GM18508 (cell line): ENCODE results near the gene VAC14.
"Not testable (repeated sequence)": the region's sequence is repeated elsewhere in the genome, so short reads cannot be mapped to it uniquely, and the experiment has no call there.

ENCODE experiments used
- ATAC-seq: cut with Tn5 transposase; IDR thresholded peaks from one replicate; pipeline ENCODE4 v1.9.1; 2021; ENCODE audit warnings: moderate number of reproducible peaks; ENCODE audit not compliant: insufficient read depth, unreplicated experiment

Gene VAC14

GRCh38 chr16:70653809-70654771 is 146.9 kb downstream of the VAC14 start:
- ATAC-seq = no peak

GRCh38 chr16:70653406-70653805 is 147.6 kb downstream of the VAC14 start:
- no peak for ATAC-seq

DNA sequence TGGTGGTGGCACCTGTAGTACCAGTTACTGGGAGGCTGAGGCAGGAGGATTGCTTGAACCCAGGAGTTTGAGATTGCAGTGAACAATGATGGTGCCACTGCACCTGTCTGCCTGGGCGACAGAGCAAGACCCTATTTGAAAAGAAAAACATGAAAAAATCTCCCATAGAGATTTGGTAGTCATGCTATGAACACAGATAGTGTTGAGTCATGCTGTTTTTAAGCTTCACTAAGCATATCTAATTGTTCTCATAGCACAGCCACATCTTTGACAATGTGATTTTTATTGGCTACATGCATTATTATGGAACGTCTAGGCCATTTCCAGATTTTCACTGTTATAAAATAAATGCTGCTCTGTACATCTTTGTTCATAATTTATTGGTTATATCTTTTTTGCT is 148.6 kb downstream of the VAC14 start:
- no peak for ATAC-seq

GRCh38 chr16:70651524-70651923 is 149.4 kb downstream of the VAC14 start:
- ATAC-seq = no peak

- no peak for ATAC-seq
These were observed 150.7 kb downstream of the VAC14 start for GRCh38 chr16:70650216-70650615.

- ATAC-seq = no peak
These were observed 151.7 kb downstream of the VAC14 start for GRCh38 chr16:70649300-70649699.

DNA sequence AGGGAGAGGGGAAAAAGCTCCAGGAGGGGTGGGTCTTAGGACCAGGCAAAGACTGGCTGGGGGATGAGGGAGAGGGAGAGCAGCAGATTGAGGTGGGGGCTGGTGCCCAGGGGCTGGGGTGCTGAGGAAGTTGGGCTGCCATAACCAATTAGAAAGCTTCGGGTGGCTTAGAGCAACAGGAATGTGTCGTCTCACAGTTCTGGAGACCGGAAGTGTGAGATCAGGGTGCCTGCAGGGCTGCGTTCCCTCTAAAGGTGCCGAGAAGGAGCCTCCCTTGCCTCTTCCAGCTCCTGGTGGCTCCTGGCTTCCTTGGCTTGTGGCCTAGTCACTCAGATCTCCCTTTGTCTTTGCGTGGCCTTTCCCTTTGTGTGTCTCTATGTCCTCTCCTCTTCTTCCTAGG is 152.4 kb downstream of the VAC14 start:
- ATAC-seq = no peak

DNA sequence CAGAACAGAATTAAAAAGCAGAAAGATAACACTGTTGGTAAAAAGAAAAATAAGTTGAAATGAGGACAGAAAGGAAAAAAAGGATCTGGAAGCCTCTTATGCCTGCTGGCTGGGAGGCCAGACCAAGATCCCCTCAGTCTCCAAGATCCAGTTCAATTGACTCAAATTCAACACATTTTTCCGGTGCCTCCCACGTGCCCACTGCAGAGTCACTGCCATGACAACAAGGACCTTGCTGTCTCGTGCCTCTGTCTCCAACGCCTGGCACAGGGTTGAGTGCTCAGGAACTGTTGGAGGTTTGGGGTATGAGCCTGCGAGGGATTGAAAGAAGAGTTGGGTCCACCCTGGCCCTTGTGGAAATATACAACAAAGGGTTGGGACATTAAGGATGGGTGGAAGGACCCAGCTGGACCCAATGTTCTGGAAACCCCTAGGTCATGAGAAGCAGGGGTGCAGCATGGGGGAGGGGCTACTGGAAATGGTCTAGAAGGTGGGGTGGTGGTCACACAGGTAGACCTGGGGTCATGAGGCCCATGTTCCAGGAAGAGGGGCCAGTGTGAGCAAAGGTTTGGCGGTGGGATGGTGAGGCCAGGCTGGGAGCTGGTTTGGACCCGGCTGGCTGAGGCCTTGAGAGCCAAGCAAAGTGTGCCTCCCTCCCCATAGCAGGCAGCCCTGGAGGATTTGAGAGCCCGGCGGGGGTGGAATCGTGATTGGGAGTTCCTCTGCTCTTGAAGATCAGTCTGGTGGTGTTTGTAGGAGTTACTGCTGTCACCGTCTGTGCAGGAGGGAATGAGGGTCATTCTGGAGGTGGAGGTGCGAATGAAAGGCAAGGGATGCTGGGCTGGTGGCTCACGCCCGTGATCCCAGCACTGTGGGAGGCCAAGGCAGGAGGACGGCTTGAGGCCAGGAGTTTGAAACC is 153.3 kb downstream of the VAC14 start:
- ATAC-seq = no peak

- no peak for ATAC-seq
These were observed 154.4 kb downstream of the VAC14 start, which contains the start of gene IL34 for GRCh38 chr16:70646260-70647241. TSS of gene IL34 (plus strand) at chr16:70646559. CDS start at chr16:70646948, 389 bp downstream.

DNA sequence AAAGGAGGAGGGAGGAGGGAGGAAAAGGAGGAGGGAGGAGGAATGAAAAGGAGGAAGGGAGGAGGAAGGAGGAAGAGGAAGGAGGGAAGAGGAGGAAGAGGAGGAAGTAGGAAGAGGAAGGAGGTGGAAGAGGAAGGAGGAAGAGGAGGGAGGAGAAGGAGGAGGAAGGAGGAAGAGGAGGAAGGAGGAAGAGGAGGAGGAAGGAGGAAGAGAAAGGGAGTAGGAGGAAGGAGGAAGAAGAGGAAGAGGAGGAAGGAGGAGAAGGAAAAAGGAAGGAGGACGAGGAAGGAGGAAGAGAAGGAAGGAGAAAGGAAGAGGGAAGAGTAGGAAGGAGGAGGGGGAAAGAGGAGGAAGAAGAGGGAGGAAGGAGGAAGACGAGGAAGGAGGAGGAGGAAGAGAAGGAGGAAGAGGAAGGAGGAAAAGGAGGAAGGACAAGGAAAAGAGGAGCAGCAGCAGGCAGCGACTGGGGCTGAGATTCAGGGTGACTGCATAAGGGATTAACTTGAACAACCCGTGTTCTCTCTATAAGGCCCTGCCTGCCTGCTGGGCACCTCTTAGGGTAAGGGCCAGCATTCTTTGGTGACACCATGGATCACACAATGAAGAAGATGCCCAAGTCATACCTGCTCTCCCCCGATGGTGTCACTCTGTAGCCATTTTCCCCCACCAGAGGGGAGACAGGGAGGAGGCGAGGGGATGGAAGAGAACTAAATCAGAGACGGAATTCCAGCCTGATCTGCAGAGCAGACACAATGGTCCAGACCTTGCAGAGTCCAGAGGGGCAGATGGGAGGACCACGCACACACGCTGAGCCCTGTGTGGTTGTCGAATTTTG is 156.0 kb downstream of the VAC14 start:
- no peak for ATAC-seq

GRCh38 chr16:70643264-70643663 is 157.7 kb downstream of the VAC14 start:
- not testable (repeated sequence) for ATAC-seq

DNA sequence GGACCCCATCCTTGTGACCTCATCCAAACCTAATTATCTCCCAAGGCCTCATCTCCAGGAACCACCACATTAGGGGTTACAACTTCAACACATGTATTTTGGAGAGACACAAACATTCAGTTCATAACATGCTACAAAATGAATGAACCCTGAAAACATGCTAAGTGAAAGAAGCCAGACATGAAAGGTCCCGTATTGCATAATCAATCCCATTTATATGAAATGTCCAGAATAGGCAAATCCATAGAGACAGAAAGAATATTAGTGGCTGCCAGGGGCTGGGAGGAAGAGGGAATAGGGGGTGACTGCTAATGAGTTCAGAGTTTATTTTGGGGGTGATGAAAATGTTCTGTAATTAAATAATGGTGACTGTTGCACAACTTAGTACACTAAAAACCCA is 158.3 kb downstream of the VAC14 start:
- no peak for ATAC-seq

- ATAC-seq = no peak
These were observed 161.9 kb downstream of the VAC14 start for GRCh38 chr16:70638814-70639792.
